ENCODE data around the gene IDH3A.

Gene IDH3A

DNA sequence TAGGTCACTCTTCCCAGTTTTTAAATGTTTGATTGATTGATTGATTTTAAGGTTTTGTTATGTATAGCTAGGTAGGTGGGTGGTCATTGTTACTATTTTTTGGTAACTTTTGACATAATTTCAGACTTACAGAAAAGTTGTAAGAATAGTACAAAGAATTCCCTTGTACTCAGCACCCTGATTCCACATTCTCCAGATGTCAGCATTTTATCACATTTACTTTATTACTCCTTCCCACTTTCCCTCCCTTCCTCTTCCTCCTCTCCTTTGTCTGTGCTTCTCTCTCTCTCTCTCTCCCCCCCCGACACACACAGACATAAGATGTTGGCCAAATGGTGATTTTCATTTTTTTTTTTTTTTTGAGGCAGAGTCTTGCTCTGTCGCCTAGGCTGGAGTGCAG lies 14.8 kb downstream of the IDH3A start:
- Histone ChIP-seq H3F3A (ENCODE audit: control insufficient read depth, insufficient read depth) (no peaks in the 10 kb centered on the region), H3K4me2 (ENCODE audit: low read length) (no peak overlapping the region), H3K9me2 (replicated peaks; ENCODE audit: control insufficient read depth, low read length) (no peaks in the 10 kb centered on the region), H3K4me1 (ENCODE audit: control insufficient read depth, low read length) (peaks cover 13% of the 10 kb centered on the region), H3K36me3 (ENCODE audit: control insufficient read depth, low read length) (peaks cover 77% of the 10 kb centered on the region), H3K79me2 (ENCODE audit: control insufficient read depth, low read length) (no peaks in the 10 kb centered on the region), H3K27ac (ENCODE audit: low read depth, low read length) (no peak overlapping the region), H3K9me3 (ENCODE audit: control insufficient read depth, insufficient read depth, low read length) (no peaks in the 10 kb centered on the region), H3K4me3 (ENCODE audit: low read length) (no peak overlapping the region), H3K27me3 (ENCODE audit: control insufficient read depth, low read length) (no peaks in the 10 kb centered on the region), H4K20me1 (ENCODE audit: control insufficient read depth, insufficient read depth, low read depth, low read length) (no peaks in the 10 kb centered on the region)
- TF ChIP-seq EZH2phosphoT487 (IDR thresholded peaks at IDR 0.05; ENCODE audit: borderline replicate concordance, low read length): no peak
- TF ChIP-seq CTCF (IDR thresholded peaks at IDR 0.05; ENCODE audit: low read depth, low read length, poor library complexity, severe bottlenecking): no peak

- H3F3A ChIP-seq (ENCODE audit: control insufficient read depth, insufficient read depth): no peaks in the 10 kb centered on the region
- H3K27ac ChIP-seq (ENCODE audit: low read depth, low read length): no peak overlapping the region
- no peak for TF ChIP-seq EZH2phosphoT487 (IDR thresholded peaks at IDR 0.05; ENCODE audit: borderline replicate concordance, low read length)
- no peak for TF ChIP-seq CTCF (IDR thresholded peaks at IDR 0.05; ENCODE audit: low read depth, low read length, poor library complexity, severe bottlenecking)
- peak overlapping the region; percentile 25 for H3K4me2 ChIP-seq (ENCODE audit: low read length)
- peaks cover 22% of the 10 kb centered on the region for H3K4me1 ChIP-seq (ENCODE audit: control insufficient read depth, low read length)
- no peak overlapping the region for H3K4me3 ChIP-seq (ENCODE audit: low read length)
- H3K9me3 ChIP-seq (ENCODE audit: control insufficient read depth, insufficient read depth, low read length): peaks cover 3% of the 10 kb centered on the region; the same call in 1 of the 2 replicates
- no peaks in the 10 kb centered on the region for H3K27me3 ChIP-seq (ENCODE audit: control insufficient read depth, low read length)
- H3K36me3 ChIP-seq (ENCODE audit: control insufficient read depth, low read length): peaks cover 83% of the 10 kb centered on the region
- H4K20me1 ChIP-seq (ENCODE audit: control insufficient read depth, insufficient read depth, low read depth, low read length): no peaks in the 10 kb centered on the region
- no peaks in the 10 kb centered on the region for H3K9me2 ChIP-seq (replicated peaks; ENCODE audit: control insufficient read depth, low read length)
- H3K79me2 ChIP-seq (ENCODE audit: control insufficient read depth, low read length): no peaks in the 10 kb centered on the region
Observed at GRCh38 chr15:78167227-78167888, 18.2 kb downstream of the IDH3A start.

DNA sequence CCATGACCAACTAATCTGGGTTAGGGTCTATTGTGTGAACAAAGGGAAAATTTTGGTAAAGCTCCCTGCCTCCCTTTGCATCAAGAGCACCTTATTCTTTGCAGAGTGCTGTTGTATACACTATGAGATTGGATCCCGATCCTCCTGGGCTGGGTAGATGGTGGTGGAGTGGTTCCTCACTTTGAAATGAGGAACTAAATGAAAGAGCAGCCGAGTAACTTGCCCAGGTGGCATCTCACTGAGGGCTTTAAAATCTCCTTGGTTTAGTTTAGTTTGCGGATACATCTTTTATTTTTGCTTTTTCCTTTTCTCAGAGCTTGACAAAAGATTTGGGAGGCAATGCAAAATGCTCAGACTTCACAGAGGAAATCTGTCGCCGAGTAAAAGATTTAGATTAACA lies 19.4 kb downstream of the IDH3A start:
- Histone ChIP-seq H3K79me2 (ENCODE audit: control insufficient read depth, low read length) (no peaks in the 10 kb centered on the region), H3K4me3 (ENCODE audit: low read length) (no peak overlapping the region), H3K27ac (ENCODE audit: low read depth, low read length) (no peak overlapping the region), H4K20me1 (ENCODE audit: control insufficient read depth, insufficient read depth, low read depth, low read length) (no peaks in the 10 kb centered on the region), H3K36me3 (ENCODE audit: control insufficient read depth, low read length) (peaks cover 84% of the 10 kb centered on the region), H3F3A (ENCODE audit: control insufficient read depth, insufficient read depth) (no peaks in the 10 kb centered on the region), H3K9me3 (ENCODE audit: control insufficient read depth, insufficient read depth, low read length) (peaks cover 3% of the 10 kb centered on the region; the same call in 1 of the 2 replicates), H3K4me2 (ENCODE audit: low read length) (no peak overlapping the region), H3K4me1 (ENCODE audit: control insufficient read depth, low read length) (peaks cover 30% of the 10 kb centered on the region), H3K9me2 (replicated peaks; ENCODE audit: control insufficient read depth, low read length) (no peaks in the 10 kb centered on the region), H3K27me3 (ENCODE audit: control insufficient read depth, low read length) (no peaks in the 10 kb centered on the region)
- TF ChIP-seq EZH2phosphoT487 (IDR thresholded peaks at IDR 0.05; ENCODE audit: borderline replicate concordance, low read length): no peak
- TF ChIP-seq CTCF (IDR thresholded peaks at IDR 0.05; ENCODE audit: low read depth, low read length, poor library complexity, severe bottlenecking): no peak
